K562 (cell line): ENCODE data around the gene ABCC1. TPM values are rescaled to one million over a fixed set of nuclear protein-coding genes. Genes with fewer than 3 reads are reported as not detected.

Source experiments
- ATAC-seq: fragments of 200-7000 bp; cut with Tn5 transposase; 3 replicates; pipeline ENCODE4 v1.9.1; 2020; ENCODE audit warnings: moderate library complexity
- BruUV-seq: library from RNA; stranded (reverse); fragments of 400-500 nt; replicated peaks from 2 replicates; lab custom pipeline; 2021; lab: Mats Ljungman, UMichigan
- CTCF ChIA-PET: fragments of 300-600 bp; formaldehyde crosslinking; extraction: SDS; loops from one replicate; lab custom pipeline; 2021; ENCODE audit warnings: low intra/inter-chr PET ratio; lab: Yijun Ruan, JAX
- POLR2A ChIA-PET: fragments of 300-600, 350-650 bp; sonication (Branson Sonifier 250); formaldehyde crosslinking; extraction: SDS; loops from one replicate; lab custom pipeline; 2021; ENCODE audit warnings: antibody characterized with exemption, inconsistent platforms; lab: Yijun Ruan, JAX
- DNase-seq, 4 experiments: peaks; one replicate each; pipeline versions ENCODE4 v3.0.0 to v3.0.0-alpha.2; 2011 to 2018; ENCODE audit warnings: low spot score in 3 of 4, mixed read lengths in 3 of 4; ENCODE audit errors: extremely low read depth in 1 of 4
- FAIRE-seq: peaks from 2 replicates; lab custom pipeline; 2011; peaks lifted over from hg19 to GRCh38; lab: Jason Lieb, UNC
- H2AFZ ChIP-seq: 2 replicates; pipeline ENCODE4 v1.6.0; 2011; ENCODE audit warnings: low read depth, low read length, control low read depth, inconsistent platforms
- H3K27ac ChIP-seq: fragments of 200-600 bp; 3 replicates; pipeline ENCODE4 v1.8.0; 2011; ENCODE audit warnings: low read depth, mild to moderate bottlenecking, control low read depth, inconsistent platforms, low read length, moderate library complexity, mixed read lengths; ENCODE audit errors: extremely low read depth
- H3K27me3 ChIP-seq, 2 experiments: fragments of 300-600 bp in 1 of 2; 2 replicates in 1 of 2; 3 replicates in 1 of 2; pipeline versions ENCODE4 v1.6.0 to v1.8.0; 2011; ENCODE audit warnings: inconsistent platforms in 2 of 2, low read length in 2 of 2, mild to moderate bottlenecking in 1 of 2, mixed read lengths in 1 of 2, moderate library complexity in 1 of 2; ENCODE audit not compliant: control insufficient read depth in 2 of 2, insufficient read depth in 2 of 2
- H3K36me3 ChIP-seq: fragments of 300-600 bp; 3 replicates; pipeline ENCODE4 v1.8.0; 2011; ENCODE audit warnings: mild to moderate bottlenecking, low read length, inconsistent platforms; ENCODE audit not compliant: control insufficient read depth, insufficient read depth
- H3K4me1 ChIP-seq, 2 experiments: fragments of 200-600 bp in 1 of 2; replicated peaks in 1 of 2; 2 replicates in 1 of 2; 3 replicates in 1 of 2; pipeline versions ENCODE4 v1.5.1 to v1.8.0; 2011; ENCODE audit warnings: inconsistent platforms in 2 of 2, low read length in 2 of 2, mild to moderate bottlenecking in 1 of 2, mixed read lengths in 1 of 2, moderate library complexity in 1 of 2; ENCODE audit not compliant: control insufficient read depth in 2 of 2, insufficient read depth in 2 of 2
- H3K4me2 ChIP-seq: 2 replicates; pipeline ENCODE4 v1.6.1; 2011; ENCODE audit warnings: low read length, control low read depth, inconsistent platforms, mixed read lengths; ENCODE audit not compliant: insufficient read depth
- H3K4me3 ChIP-seq: fragments of 200-600 bp; sonication (generic), shearing (Covaris generic); 2 replicates; pipeline ENCODE4 v1.5.1; 2016; ENCODE audit warnings: control low read depth, inconsistent platforms
- H3K79me2 ChIP-seq: fragments of 200-600 bp; 3 replicates; pipeline ENCODE4 v1.8.0; 2011; ENCODE audit warnings: low read length, inconsistent platforms; ENCODE audit not compliant: control insufficient read depth, insufficient read depth
- H3K9ac ChIP-seq, 2 experiments: 2 replicates each; pipeline versions ENCODE4 v1.6.0 to v1.6.1; 2011; ENCODE audit warnings: low read depth in 2 of 2, low read length in 2 of 2, control low read depth in 1 of 2, inconsistent platforms in 1 of 2, mild to moderate bottlenecking in 1 of 2, mixed read lengths in 1 of 2; ENCODE audit not compliant: insufficient read depth in 1 of 2
- H3K9me1 ChIP-seq: one replicate; pipeline ENCODE4 v1.6.0; 2011; ENCODE audit warnings: inconsistent platforms, mild to moderate bottlenecking, low read length, moderate library complexity; ENCODE audit not compliant: control insufficient read depth, insufficient read depth
- H3K9me3 ChIP-seq: replicated peaks from 2 replicates; pipeline ENCODE4 v1.5.1; 2011; ENCODE audit warnings: low read depth, low read length, inconsistent platforms; ENCODE audit not compliant: control insufficient read depth, insufficient read depth
- H4K20me1 ChIP-seq: replicated peaks from 2 replicates; pipeline ENCODE4 v1.6.1; 2011; ENCODE audit warnings: low read length, inconsistent platforms, mixed read lengths; ENCODE audit not compliant: control insufficient read depth, insufficient read depth
- CBFA2T2 ChIP-seq: fragments of 450-650 bp; conservative IDR thresholded peaks from 2 replicates; pipeline ENCODE4 v1.6.1; 2017; ENCODE audit warnings: mild to moderate bottlenecking
- KLF13 ChIP-seq: fragments of 450-650 bp; IDR thresholded peaks from 2 replicates; pipeline ENCODE4 v1.6.1; 2016; ENCODE audit warnings: missing genetic modification characterization, low read depth, mild to moderate bottlenecking, missing compliant biosample characterization, moderate library complexity, borderline replicate concordance
- MCM3 ChIP-seq: fragments of 450-650 bp; IDR thresholded peaks from 2 replicates; pipeline ENCODE4 v1.6.1; 2016
- NFYB ChIP-seq: IDR thresholded peaks from 2 replicates; pipeline ENCODE4 v1.6.1; 2011; ENCODE audit warnings: mild to moderate bottlenecking, moderate library complexity; ENCODE audit not compliant: insufficient read length; ENCODE audit errors: extremely low read depth
- RAD51 ChIP-seq: fragments of 450-650 bp; IDR thresholded peaks from 2 replicates; pipeline ENCODE4 v1.7.1; 2016; ENCODE audit warnings: low read depth, mild to moderate bottlenecking, borderline replicate concordance
- SOX6 ChIP-seq: fragments of 450-650 bp; IDR thresholded peaks from 2 replicates; pipeline ENCODE4 v1.6.1; 2014; ENCODE audit warnings: mild to moderate bottlenecking
- SRSF7 ChIP-seq: fragments of 200-400 bp; formaldehyde crosslinking; optimal IDR thresholded peaks from 2 replicates; pipeline ENCODE3; 2017; ENCODE audit warnings: mild to moderate bottlenecking, low read depth, low read length
- ZC3H4 ChIP-seq: sonication (generic); formaldehyde crosslinking; IDR thresholded peaks from 2 replicates; pipeline ENCODE4 v1.9.0; 2021; ENCODE audit warnings: missing genetic modification reagents, borderline replicate concordance
- WGBS: fragments of 100-300 bp; shearing (Covaris generic); methylation state at CpG from one replicate; pipeline ENCODE4 v1.1.6; 2016; ENCODE audit warnings: low coverage, mixed read lengths; ENCODE audit not compliant: insufficient coverage; ENCODE audit errors: missing lambda C conversion rate; 5-methylcytosine and 5-hydroxymethylcytosine counted together
- in situ Hi-C: fragments of 300-500 bp; cut with MboI; formaldehyde crosslinking; loops from 4 replicates; pipeline ENCODE4 v1.15.0; 2018; ENCODE audit warnings: inconsistent platforms, mixed read lengths
- intact Hi-C: fragments of 100-400 bp; cut with micrococcal nuclease; formaldehyde crosslinking; loops from 2 replicates; pipeline ENCODE4 v1.14.2; 2022
- polyA plus RNA-seq, 8 experiments: library from polyadenylated mRNA; depleted of rRNA in 4 of 8; stranded (reverse) in 5 of 8; unstranded in 3 of 8; fragments of >200 nt; fragmentation: Nextera tagmentation in 2 of 8; fragmentation: Illumina TruSeq in 1 of 8; extraction: Ambion mirVana in 2 of 8; extraction: Trizol in 1 of 8; gene quantifications; 2 replicates each; pipeline versions ENCODE4 v1.2.1 to v1.2.3, GENCODE V29; 2011 to 2014; ENCODE audit warnings: inconsistent platforms in 1 of 8, missing spikeins in 1 of 8
- total RNA-seq, 7 experiments: library from RNA; depleted of rRNA in 6 of 7; stranded (reverse); fragments of >200 nt in 6 of 7; fragmentation: Illumina TruSeq in 2 of 7; extraction: Trizol in 2 of 7; gene quantifications; 2 replicates each; pipeline versions ENCODE4 v1.2.1 to v1.2.3, GENCODE V29; 2011 to 2021; ENCODE audit warnings: low replicate concordance in 1 of 7
- TF ChIP-seq, protein P1 (sequence below): sonication (generic); formaldehyde crosslinking; IDR thresholded peaks from 2 replicates; pipeline ENCODE4 v1.5.0; 2020; ENCODE audit warnings: missing genetic modification reagents
- TF ChIP-seq, protein P2 (sequence below): sonication (generic); formaldehyde crosslinking; IDR thresholded peaks from 2 replicates; pipeline ENCODE4 v1.9.0; 2022; ENCODE audit warnings: mild to moderate bottlenecking, missing genetic modification reagents
- TF ChIP-seq, protein P3 (sequence below): fragments of 450-650 bp; IDR thresholded peaks from 2 replicates; pipeline ENCODE4 v1.6.1; 2016; ENCODE audit warnings: mild to moderate bottlenecking

ABCC1 gene
- total and polyA plus RNA-seq, 9 of the 15 experiments (the other 6 are each of a cell fraction or from before 2014, with no cell fraction given), result 3.9 to 41.6 (median 10.0) TPM

- Histone ChIP-seq H2AFZ (no peak overlapping the region), H3K9me1 (no peaks in the 10 kb centered on the region), H3K79me2 (no peaks in the 10 kb centered on the region), H3K9me3 (no peaks in the 10 kb centered on the region), H3K4me2 (no peak overlapping the region), H3K4me1 (no peaks in the 10 kb centered on the region), H3K9ac (no peak overlapping the region), H3K27me3 (no peaks in the 10 kb centered on the region), H3K36me3 (peaks cover 46% of the 10 kb centered on the region; the same call in 2 of the 3 replicates), H3K4me3 (no peak overlapping the region), H4K20me1 (no peaks in the 10 kb centered on the region), H3K27ac (no peak overlapping the region)
- intact Hi-C loops, result no loop called here
- FAIRE-seq (peak; percentile 44), DNase-seq (peak in 3 of 4 experiments; percentile 35 to 71 (median 67)), ATAC-seq (peak; percentile 29; the same call in 1 of the 3 replicates)
- ChIA-PET CTCF (no interaction called here), POLR2A (interaction anchor here (0.9 kb wide), 1 partner anchor 11 kb away, joined by 3 read pairs; no protein-coding TSS in a partner anchor)
- BruUV-seq, result no TSS peak
- 88% methylated on average over 6 of the region's 8 CpGs for WGBS
- in situ Hi-C loops, result no loop called here
- TF ChIP-seq KLF13 (tag) (no peak), ZC3H4 (CRISPR knock-in tag) (0 out of 2 replicates have a peak, but pooled peaks have one; percentile 31), MCM3 (no peak), RAD51 (peak; percentile 62; the same call in 1 of the 2 replicates), SOX6 (no peak), SRSF7 (no peak), CBFA2T2 (0 out of 2 replicates have a peak, but pooled peaks have one; percentile 12), NFYB (peak; percentile 97)
- TF ChIP-seq, protein P1, sequence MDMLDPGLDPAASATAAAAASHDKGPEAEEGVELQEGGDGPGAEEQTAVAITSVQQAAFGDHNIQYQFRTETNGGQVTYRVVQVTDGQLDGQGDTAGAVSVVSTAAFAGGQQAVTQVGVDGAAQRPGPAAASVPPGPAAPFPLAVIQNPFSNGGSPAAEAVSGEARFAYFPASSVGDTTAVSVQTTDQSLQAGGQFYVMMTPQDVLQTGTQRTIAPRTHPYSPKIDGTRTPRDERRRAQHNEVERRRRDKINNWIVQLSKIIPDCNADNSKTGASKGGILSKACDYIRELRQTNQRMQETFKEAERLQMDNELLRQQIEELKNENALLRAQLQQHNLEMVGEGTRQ, result peak; percentile 85
- TF ChIP-seq, protein P2, sequence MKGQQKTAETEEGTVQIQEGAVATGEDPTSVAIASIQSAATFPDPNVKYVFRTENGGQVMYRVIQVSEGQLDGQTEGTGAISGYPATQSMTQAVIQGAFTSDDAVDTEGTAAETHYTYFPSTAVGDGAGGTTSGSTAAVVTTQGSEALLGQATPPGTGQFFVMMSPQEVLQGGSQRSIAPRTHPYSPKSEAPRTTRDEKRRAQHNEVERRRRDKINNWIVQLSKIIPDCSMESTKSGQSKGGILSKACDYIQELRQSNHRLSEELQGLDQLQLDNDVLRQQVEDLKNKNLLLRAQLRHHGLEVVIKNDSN (CRISPR knock-in tag), result peak; percentile 89
- TF ChIP-seq, protein P3, sequence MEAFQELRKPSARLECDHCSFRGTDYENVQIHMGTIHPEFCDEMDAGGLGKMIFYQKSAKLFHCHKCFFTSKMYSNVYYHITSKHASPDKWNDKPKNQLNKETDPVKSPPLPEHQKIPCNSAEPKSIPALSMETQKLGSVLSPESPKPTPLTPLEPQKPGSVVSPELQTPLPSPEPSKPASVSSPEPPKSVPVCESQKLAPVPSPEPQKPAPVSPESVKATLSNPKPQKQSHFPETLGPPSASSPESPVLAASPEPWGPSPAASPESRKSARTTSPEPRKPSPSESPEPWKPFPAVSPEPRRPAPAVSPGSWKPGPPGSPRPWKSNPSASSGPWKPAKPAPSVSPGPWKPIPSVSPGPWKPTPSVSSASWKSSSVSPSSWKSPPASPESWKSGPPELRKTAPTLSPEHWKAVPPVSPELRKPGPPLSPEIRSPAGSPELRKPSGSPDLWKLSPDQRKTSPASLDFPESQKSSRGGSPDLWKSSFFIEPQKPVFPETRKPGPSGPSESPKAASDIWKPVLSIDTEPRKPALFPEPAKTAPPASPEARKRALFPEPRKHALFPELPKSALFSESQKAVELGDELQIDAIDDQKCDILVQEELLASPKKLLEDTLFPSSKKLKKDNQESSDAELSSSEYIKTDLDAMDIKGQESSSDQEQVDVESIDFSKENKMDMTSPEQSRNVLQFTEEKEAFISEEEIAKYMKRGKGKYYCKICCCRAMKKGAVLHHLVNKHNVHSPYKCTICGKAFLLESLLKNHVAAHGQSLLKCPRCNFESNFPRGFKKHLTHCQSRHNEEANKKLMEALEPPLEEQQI, result no peak
Observed at GRCh38 chr16:16143931-16144330, 194.5 kb downstream of the ABCC1 start.
